H9 (cell line): ENCODE results near the gene TRPM2. TPM values are rescaled to one million over a fixed set of nuclear protein-coding genes. Genes with fewer than 3 reads are reported as not detected.

Experiments
- DNase-seq: peaks from one replicate; pipeline ENCODE4 v3.0.0-alpha.2; 2017
- H2AFZ ChIP-seq: one replicate; pipeline ENCODE4 v1.6.1; 2013; ENCODE audit warnings: mild to moderate bottlenecking, low read length, control low read depth, moderate library complexity
- H2AK5ac ChIP-seq: 2 replicates; pipeline ENCODE4 v1.6.1; 2013; ENCODE audit warnings: low read length, control low read depth, mixed read lengths; ENCODE audit not compliant: insufficient read length
- H2BK120ac ChIP-seq: one replicate; pipeline ENCODE4 v1.6.1; 2013; ENCODE audit warnings: low read depth, mild to moderate bottlenecking, low read length, control low read depth, inconsistent platforms; ENCODE audit not compliant: poor library complexity, severe bottlenecking
- H2BK12ac ChIP-seq: 2 replicates; pipeline ENCODE4 v1.6.1; 2013; ENCODE audit warnings: low read length, control low read depth, mixed read lengths, low read depth; ENCODE audit not compliant: insufficient read length
- H2BK15ac ChIP-seq: 2 replicates; pipeline ENCODE4 v1.6.1; 2013; ENCODE audit warnings: low read depth, low read length, control low read depth
- H2BK20ac ChIP-seq: one replicate; pipeline ENCODE4 v1.6.1; 2013; ENCODE audit warnings: low read depth, mild to moderate bottlenecking, low read length, control low read depth, inconsistent platforms; ENCODE audit not compliant: poor library complexity, severe bottlenecking
- H2BK5ac ChIP-seq: 2 replicates; pipeline ENCODE4 v1.6.1; 2013; ENCODE audit warnings: low read length, control low read depth, mixed read lengths; ENCODE audit not compliant: insufficient read length
- H3K14ac ChIP-seq: 2 replicates; pipeline ENCODE4 v1.6.1; 2013; ENCODE audit warnings: low read length, control low read depth; ENCODE audit not compliant: insufficient read depth
- H3K18ac ChIP-seq: 2 replicates; pipeline ENCODE4 v1.6.1; 2013; ENCODE audit warnings: low read depth, mild to moderate bottlenecking, mixed read lengths, low read length, control low read depth; ENCODE audit not compliant: insufficient read length
- H3K23ac ChIP-seq: 2 replicates; pipeline ENCODE4 v1.6.1; 2013; ENCODE audit warnings: low read length, control low read depth, mixed read lengths, low read depth; ENCODE audit not compliant: insufficient read length
- H3K23me2 ChIP-seq: 2 replicates; pipeline ENCODE4 v1.6.1; 2013; ENCODE audit warnings: low read depth, mild to moderate bottlenecking, mixed read lengths, low read length, control low read depth; ENCODE audit not compliant: insufficient read length, poor library complexity, severe bottlenecking
- H3K27ac ChIP-seq: 2 replicates; pipeline ENCODE4 v1.5.1; 2013; ENCODE audit warnings: low read length, control low read depth, mixed read lengths, low read depth; ENCODE audit not compliant: insufficient read length
- H3K27me3 ChIP-seq: 2 replicates; pipeline ENCODE4 v1.6.1; 2013; ENCODE audit warnings: low read length, control low read depth, inconsistent platforms; ENCODE audit not compliant: insufficient read depth
- H3K4ac ChIP-seq: 2 replicates; pipeline ENCODE4 v1.6.1; 2013; ENCODE audit warnings: low read depth, mild to moderate bottlenecking, control low read depth, inconsistent platforms, low read length, moderate library complexity
- H3K4me1 ChIP-seq: 2 replicates; pipeline ENCODE4 v1.6.1; 2013; ENCODE audit warnings: low read length, control low read depth, inconsistent platforms; ENCODE audit not compliant: insufficient read depth
- H3K4me2 ChIP-seq: 2 replicates; pipeline ENCODE4 v1.6.1; 2013; ENCODE audit warnings: low read length, control low read depth, mixed read lengths; ENCODE audit not compliant: insufficient read length, insufficient read depth
- H3K56ac ChIP-seq: 2 replicates; pipeline ENCODE4 v1.6.1; 2013; ENCODE audit warnings: low read depth, mild to moderate bottlenecking, mixed read lengths, low read length, control low read depth; ENCODE audit not compliant: insufficient read length
- H3K79me1 ChIP-seq: 2 replicates; pipeline ENCODE4 v1.6.1; 2013; ENCODE audit warnings: low read depth, mild to moderate bottlenecking, moderate library complexity, low read length, control low read depth, inconsistent platforms; ENCODE audit not compliant: insufficient read depth, poor library complexity, severe bottlenecking
- H3K79me2 ChIP-seq: 2 replicates; pipeline ENCODE4 v1.6.1; 2013; ENCODE audit warnings: low read length, control low read depth, inconsistent platforms; ENCODE audit not compliant: insufficient read depth
- H3K9ac ChIP-seq: 2 replicates; pipeline ENCODE4 v1.6.1; 2013; ENCODE audit warnings: low read length, control low read depth, mixed read lengths; ENCODE audit not compliant: insufficient read length; ENCODE audit errors: extremely low read depth
- H3K9me3 ChIP-seq: one replicate; pipeline ENCODE4 v1.6.1; 2013; ENCODE audit warnings: low read depth, low read length, inconsistent platforms; ENCODE audit not compliant: control insufficient read depth
- H3T11ph ChIP-seq: one replicate; pipeline ENCODE4 v1.6.1; 2013; ENCODE audit warnings: mild to moderate bottlenecking, low read length, control low read depth, inconsistent platforms
- H4K20me1 ChIP-seq: one replicate; pipeline ENCODE4 v1.6.1; 2013; ENCODE audit not compliant: control insufficient read depth, insufficient read length, insufficient read depth
- H4K5ac ChIP-seq: 2 replicates; pipeline ENCODE4 v1.6.1; 2013; ENCODE audit warnings: low read depth, mild to moderate bottlenecking, mixed read lengths, low read length, control low read depth; ENCODE audit not compliant: insufficient read length
- H4K8ac ChIP-seq: replicated peaks from 2 replicates; pipeline ENCODE4 v1.6.1; 2013; ENCODE audit warnings: low read length, control low read depth, mixed read lengths, low read depth; ENCODE audit not compliant: insufficient read length
- H4K91ac ChIP-seq: 2 replicates; pipeline ENCODE4 v1.6.1; 2013; ENCODE audit warnings: low read depth, mild to moderate bottlenecking, moderate library complexity, mixed read lengths, low read length, control low read depth; ENCODE audit not compliant: insufficient read length
- H3K27ac Mint-ChIP-seq, 3 experiments: 2 replicates in 2 of 3; 3 replicates in 1 of 3; pipeline ENCODE4 v1.8.0; 2020 to 2021; ENCODE audit warnings: mixed read lengths in 3 of 3, mild to moderate bottlenecking in 1 of 3, moderate library complexity in 1 of 3
- H3K27me3 Mint-ChIP-seq: 2 replicates; pipeline ENCODE4 v1.8.0; 2021; ENCODE audit warnings: low read depth, mild to moderate bottlenecking, moderate library complexity, mixed read lengths
- H3K36me3 Mint-ChIP-seq, 3 experiments: 2 replicates in 2 of 3; 3 replicates in 1 of 3; pipeline ENCODE4 v1.8.0; 2020 to 2021; ENCODE audit warnings: low read depth in 3 of 3, mixed read lengths in 3 of 3; ENCODE audit not compliant: insufficient read depth in 1 of 3
- H3K4me1 Mint-ChIP-seq, 2 experiments: 2 replicates each; pipeline ENCODE4 v1.8.0; 2020; ENCODE audit warnings: mixed read lengths in 2 of 2
- H3K4me3 Mint-ChIP-seq, 2 experiments: 2 replicates in 1 of 2; 3 replicates in 1 of 2; pipeline ENCODE4 v1.8.0; 2020 to 2021; ENCODE audit warnings: mild to moderate bottlenecking in 2 of 2, mixed read lengths in 2 of 2, moderate library complexity in 1 of 2
- H3K9me3 Mint-ChIP-seq, 2 experiments: 2 replicates in 1 of 2; 3 replicates in 1 of 2; pipeline ENCODE4 v1.8.0; 2020; ENCODE audit warnings: mild to moderate bottlenecking in 2 of 2, mixed read lengths in 2 of 2, moderate library complexity in 1 of 2
- WGBS: extraction: QIAGEN DNeasy Blood & Tissue Kit; methylation state at CpG from one replicate; pipeline ENCODE4 v1.1.7; 2013; ENCODE audit warnings: missing lambda C conversion rate, low lambda C conversion rate, mixed read lengths; ENCODE audit not compliant: insufficient read length; ENCODE audit errors: extremely low coverage; 5-methylcytosine and 5-hydroxymethylcytosine counted together
- total RNA-seq: library from RNA; stranded (reverse); gene quantifications from 2 replicates; pipeline ENCODE4 v1.2.1, GENCODE V29; 2021
- TF ChIP-seq, protein P1 (sequence below): fragments of 200-600 bp; sonication (generic); conservative IDR thresholded peaks from 3 replicates; pipeline ENCODE4 v1.8.0; 2021; ENCODE audit warnings: antibody characterized with exemption, mild to moderate bottlenecking

Gene TRPM2
- total RNA-seq, 1 experiment from 2014 or later, result 0.68 TPM

DNA sequence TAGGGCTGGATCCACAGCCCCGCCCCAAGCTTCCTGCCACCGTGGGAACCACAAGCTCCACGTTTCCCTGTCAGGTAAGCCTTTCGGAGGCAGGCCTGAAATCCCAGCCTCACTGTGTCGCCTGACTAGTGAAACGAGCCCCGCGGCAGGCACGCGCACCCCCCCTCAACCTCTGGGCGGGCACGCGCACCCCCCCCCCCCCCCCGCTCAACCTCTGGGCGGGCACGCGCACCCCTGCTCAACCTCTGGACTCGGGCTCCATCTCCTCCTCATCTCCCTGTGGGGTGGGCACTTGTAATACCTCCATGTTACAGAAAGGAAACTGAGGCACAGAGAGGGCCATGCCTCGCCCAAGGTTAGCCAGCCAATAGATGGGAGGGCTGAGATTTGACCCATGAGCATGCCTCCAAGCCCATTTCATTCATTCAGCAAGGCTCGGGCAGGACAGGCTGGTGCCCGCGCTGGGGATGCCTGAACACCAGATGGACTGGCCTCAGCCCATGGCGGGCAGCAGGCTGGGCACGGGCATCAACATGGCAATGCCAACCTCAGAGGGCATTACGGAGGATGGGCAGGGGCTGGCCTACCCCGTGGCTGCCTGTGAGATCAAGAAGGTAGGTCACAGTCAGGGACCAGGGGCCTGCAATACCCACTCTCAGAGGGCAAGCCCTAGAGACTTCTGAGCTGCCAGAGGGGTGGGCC lies 18.9 kb upstream of the TRPM2 start:
- Histone ChIP-seq H3K4ac (no peak overlapping the region), H3T11ph (no peak overlapping the region)
- no CpG with 5 or more reads among the region's 26 CpGs for WGBS

More for the DNA sequence above, 18.9 kb upstream of the TRPM2 start:
- no peak overlapping the region for H4K5ac ChIP-seq
- no peak overlapping the region for H2BK20ac ChIP-seq
- H3K9me3 Mint-ChIP-seq, result no peaks in the 10 kb centered on the region
- H3K4me1 ChIP-seq, result no peaks in the 10 kb centered on the region
- no peak overlapping the region for H2AK5ac ChIP-seq
- no peak overlapping the region for H4K8ac ChIP-seq
- H3K23me2 ChIP-seq, result peaks cover 2% of the 10 kb centered on the region
- no peak overlapping the region for H2BK5ac ChIP-seq
- no peaks in the 10 kb centered on the region for H3K79me1 ChIP-seq
- H2BK120ac ChIP-seq, result no peak overlapping the region
- no peak overlapping the region for H4K91ac ChIP-seq
- no peak overlapping the region for H2AFZ ChIP-seq
- no peaks in the 10 kb centered on the region for H3K27me3 ChIP-seq
- H3K27me3 Mint-ChIP-seq, result no peaks in the 10 kb centered on the region
- peaks cover 8 to 12% of the 10 kb centered on the region in 2 experiments for H3K4me1 Mint-ChIP-seq
- no peaks in the 10 kb centered on the region for H4K20me1 ChIP-seq
- H2BK15ac ChIP-seq, result no peak overlapping the region
- no peak overlapping the region for H3K9ac ChIP-seq
- no peak for DNase-seq
- H3K9me3 ChIP-seq, result no peaks in the 10 kb centered on the region
- H3K18ac ChIP-seq, result no peak overlapping the region
- H2BK12ac ChIP-seq, result no peak overlapping the region
- no peak overlapping the region for H3K27ac ChIP-seq
- TF ChIP-seq, protein P1, sequence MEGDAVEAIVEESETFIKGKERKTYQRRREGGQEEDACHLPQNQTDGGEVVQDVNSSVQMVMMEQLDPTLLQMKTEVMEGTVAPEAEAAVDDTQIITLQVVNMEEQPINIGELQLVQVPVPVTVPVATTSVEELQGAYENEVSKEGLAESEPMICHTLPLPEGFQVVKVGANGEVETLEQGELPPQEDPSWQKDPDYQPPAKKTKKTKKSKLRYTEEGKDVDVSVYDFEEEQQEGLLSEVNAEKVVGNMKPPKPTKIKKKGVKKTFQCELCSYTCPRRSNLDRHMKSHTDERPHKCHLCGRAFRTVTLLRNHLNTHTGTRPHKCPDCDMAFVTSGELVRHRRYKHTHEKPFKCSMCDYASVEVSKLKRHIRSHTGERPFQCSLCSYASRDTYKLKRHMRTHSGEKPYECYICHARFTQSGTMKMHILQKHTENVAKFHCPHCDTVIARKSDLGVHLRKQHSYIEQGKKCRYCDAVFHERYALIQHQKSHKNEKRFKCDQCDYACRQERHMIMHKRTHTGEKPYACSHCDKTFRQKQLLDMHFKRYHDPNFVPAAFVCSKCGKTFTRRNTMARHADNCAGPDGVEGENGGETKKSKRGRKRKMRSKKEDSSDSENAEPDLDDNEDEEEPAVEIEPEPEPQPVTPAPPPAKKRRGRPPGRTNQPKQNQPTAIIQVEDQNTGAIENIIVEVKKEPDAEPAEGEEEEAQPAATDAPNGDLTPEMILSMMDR, result no peak
- no peak overlapping the region for H3K14ac ChIP-seq
- no peak overlapping the region for H3K23ac ChIP-seq
- no peak overlapping the region for H3K4me3 Mint-ChIP-seq
- no peaks in the 10 kb centered on the region for H3K79me2 ChIP-seq
- H3K4me2 ChIP-seq, result no peak overlapping the region
- H3K36me3 Mint-ChIP-seq, result peaks cover 0 to 8% (median 0%) of the 10 kb centered on the region in 3 experiments; a peak in 2 of 7 replicates
- H3K27ac Mint-ChIP-seq, result no peak overlapping the region
- no peak overlapping the region for H3K56ac ChIP-seq
